ENCODE results near the gene ARMC9. TPM values are rescaled to one million over a fixed set of nuclear protein-coding genes. Genes with fewer than 3 reads are reported as not detected.

The ARMC9 gene
- total RNA-seq, 1 donor from 2014 or later, result 0.89 TPM

DNA sequence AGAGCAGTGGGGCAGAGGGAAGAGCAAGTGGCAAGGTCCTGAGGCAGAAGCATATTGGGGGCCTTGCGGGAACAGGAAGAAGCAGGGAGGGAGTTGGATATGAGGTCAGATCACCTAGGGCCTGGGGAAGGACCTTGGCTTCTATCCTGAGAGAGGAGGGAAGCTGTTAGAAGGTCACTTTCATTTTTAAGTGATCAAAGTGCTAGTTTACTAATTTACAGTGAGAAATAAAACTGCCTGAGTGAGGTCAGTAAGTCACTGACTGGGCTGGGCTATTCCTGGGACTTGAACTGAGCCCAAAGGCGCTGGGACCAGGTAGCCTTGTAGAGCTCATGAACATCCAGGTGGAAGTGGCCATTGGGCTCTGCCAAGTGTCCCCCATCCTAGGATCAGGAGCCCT is 120.5 kb downstream of the ARMC9 start:
- ATAC-seq (ENCODE audit: poor library complexity) (no peak), DNase-seq (no peak)
- intact Hi-C loops (cut with DNase I), result no loop called here

DNA sequence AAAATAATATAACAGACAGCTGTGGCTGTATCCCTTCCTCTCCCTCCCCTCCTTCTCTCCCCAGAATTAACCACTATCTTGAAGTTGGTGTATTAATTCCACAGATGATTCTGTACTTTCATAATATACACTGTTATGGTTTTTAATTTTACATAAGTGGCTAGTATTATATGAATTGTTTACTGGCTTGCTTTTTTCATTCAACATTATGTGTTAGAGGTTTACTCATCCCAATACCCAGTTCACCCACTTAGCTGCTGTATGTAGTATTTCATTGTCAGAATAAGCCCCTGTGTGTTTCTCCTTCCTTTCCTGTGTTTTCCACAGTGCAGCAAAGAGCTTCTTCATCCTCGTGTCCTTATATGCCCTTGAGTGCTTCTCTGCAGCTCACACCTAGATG is 121.4 kb downstream of the ARMC9 start:
- intact Hi-C loops (cut with DNase I), result no loop called here

DNA sequence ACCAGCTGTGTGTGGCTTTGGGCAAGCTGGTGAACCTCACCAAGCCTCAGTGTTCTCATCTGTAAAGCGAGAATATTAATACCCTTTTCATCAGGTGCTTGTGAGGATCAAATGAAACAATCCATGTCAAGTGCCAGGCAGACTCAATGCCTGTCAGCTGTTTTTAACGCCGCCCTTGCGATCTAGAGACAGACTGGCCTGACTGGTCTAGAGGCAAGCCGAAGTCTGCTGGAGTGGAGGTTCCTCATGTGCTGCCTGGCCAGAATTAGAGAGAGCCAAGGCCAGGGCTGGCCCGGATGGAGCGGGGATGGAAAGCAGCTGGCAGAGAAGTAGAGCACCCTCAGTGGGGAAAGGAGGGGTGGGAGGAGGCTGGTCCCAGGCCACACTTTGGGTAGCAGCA is 122.6 kb downstream of the ARMC9 start:
- peak; percentile 78 for DNase-seq
- peak; percentile 82 for ATAC-seq (ENCODE audit: poor library complexity)
- intact Hi-C loops (cut with DNase I), result no loop called here

More for the DNA sequence above, 121.4 kb downstream of the ARMC9 start:
- DNase-seq (no peak), ATAC-seq (ENCODE audit: poor library complexity) (no peak)

DNA sequence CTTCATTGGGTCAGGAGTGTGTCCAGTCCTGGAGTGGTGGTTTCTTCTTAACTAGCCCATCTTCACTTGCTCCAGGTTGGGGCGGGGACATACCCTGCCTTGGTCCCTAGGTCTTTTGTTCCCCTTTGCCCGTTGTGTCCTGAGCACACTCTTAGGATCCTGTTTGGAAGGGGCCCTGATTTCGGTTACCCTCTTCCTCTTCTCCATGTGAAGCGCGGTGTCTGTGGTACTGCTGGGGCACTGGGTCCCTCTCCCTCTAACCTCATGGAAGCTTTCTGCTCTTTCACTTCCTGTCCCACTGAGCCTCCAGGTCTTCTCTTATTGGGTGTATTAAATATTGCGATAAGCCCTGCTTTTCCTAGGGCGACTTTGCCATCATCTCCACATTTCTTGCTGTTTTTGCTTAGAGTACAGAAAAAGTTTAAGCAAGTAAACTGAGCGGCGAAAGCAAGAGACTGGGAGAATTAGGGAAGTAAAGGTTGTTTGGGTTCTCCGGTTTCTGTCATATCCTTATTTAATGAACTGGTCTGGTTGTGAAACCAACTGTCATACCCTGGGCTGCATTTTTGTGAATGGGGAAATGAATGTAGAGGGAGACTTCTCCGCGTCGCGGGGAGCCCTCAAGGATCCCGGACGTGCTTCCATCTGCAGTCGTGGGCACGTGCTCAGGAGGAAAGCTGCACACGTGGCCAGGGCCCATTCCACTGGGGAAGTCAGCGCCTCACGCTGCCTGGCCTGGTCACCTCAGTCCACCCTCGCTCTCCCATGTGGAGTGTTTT is 123.3 kb downstream of the ARMC9 start:
- ATAC-seq (ENCODE audit: poor library complexity) (peak; percentile 30), DNase-seq (peak; percentile 80)
- intact Hi-C loops (cut with DNase I), result no loop called here

DNA sequence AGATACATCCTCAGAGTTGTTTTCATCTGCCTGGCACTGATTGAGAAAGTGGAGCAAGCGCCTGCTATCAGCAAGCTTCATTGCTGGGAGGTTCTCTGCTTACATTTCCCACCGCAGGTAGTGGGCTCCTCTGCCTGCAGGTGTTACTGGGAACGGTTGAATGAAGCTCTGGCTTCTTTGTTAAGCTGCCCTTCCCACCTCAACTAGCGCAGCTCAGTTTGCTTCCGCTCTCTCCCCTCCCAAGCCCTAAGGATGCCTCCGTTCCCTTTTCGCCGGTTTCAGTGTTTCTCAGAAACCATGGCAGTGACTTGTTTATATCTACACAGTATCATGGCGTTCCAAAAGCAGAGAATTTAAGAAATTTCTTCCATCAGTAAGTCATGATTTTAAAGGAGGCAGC is 124.9 kb downstream of the ARMC9 start:
- intact Hi-C loops (cut with DNase I), result no loop called here
- no peak for ATAC-seq (ENCODE audit: poor library complexity)
- no peak for DNase-seq

DNA sequence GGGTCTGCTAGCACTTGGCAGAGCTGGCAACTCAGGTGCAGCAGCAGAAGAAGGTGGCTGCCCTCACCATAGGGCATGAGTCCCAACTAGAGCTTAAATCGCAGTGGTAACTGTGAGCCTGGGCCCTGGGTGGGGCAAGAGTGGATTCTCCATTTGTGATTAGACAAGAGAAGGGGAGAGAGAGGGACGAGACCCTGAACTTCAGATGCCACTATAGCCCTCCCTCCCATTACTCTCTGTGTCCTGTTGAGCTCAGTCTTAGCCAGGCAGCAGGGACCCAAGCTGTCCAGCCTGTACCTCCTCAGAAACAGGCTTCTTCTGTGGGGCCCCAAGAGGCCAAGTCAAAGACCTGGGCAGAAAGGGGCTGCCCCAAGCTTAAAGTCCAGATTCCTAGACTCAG is 127.4 kb downstream of the ARMC9 start:
- ATAC-seq (ENCODE audit: poor library complexity) (no peak), DNase-seq (no peak)
- intact Hi-C loops (cut with DNase I), result no loop called here

DNA sequence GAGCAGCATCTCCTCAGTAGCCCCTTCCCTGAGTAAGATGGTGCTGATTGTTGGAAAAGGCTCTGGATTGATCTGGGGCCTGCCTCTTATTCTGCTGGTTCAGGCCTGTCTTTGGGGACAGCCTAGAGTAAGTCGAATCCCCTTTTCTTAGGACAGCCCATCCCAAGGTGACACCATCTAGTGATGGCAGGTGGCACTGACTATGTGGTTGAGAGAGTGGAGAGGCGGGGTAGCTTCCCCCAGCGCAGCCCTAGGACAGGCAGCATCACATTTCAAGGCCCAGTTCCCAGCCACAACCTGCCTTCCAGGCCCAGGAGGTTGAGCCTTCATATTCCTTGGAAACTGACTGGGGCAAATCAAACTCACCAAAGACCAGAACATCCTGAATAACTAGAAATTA is 128.0 kb downstream of the ARMC9 start:
- no peak for DNase-seq
- intact Hi-C loops (cut with DNase I), result no loop called here
- ATAC-seq (ENCODE audit: poor library complexity), result no peak

DNA sequence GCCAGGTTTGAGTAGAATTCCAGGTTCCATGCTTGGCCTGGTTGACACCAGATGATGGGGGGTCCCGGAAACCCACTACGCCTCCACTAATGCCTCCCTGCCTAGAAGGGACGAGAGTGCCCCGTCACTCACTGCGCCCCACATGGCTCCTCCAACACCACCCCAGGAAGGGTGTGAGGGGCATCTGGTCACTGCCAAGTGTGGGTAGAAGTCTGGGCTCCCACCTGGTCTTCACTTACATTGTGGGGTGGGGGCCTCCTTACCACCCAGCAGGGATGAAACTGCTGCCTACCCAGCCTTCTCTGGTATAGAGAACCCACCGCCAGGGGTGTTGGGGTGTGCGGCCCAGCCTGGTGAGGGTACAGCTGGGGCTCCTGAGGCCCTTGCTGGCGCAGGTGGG is 131.9 kb downstream of the ARMC9 start:
- DNase-seq (no peak), ATAC-seq (ENCODE audit: poor library complexity) (no peak)
- intact Hi-C loops (cut with DNase I), result no loop called here

DNA sequence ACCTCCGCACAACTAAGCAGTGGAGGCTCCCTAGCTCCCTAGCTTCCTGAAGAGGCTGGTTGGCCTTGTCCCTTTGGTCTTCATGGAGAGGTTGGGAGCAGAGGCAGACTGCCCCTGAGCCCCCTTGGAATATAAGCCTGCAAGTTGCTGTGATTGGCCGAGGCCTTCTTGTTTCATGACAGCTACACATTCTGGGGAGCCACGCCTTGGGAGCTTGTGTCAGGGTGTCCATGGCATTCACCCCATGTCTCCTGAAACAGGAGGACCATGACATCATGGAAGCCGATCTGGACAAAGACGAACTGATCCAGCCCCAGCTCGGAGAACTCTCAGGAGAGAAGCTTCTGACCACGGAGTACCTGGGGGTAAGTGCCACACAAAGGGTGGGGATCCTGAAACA is 133.1 kb downstream of the ARMC9 start:
- intact Hi-C loops (cut with DNase I), result no loop called here

DNA sequence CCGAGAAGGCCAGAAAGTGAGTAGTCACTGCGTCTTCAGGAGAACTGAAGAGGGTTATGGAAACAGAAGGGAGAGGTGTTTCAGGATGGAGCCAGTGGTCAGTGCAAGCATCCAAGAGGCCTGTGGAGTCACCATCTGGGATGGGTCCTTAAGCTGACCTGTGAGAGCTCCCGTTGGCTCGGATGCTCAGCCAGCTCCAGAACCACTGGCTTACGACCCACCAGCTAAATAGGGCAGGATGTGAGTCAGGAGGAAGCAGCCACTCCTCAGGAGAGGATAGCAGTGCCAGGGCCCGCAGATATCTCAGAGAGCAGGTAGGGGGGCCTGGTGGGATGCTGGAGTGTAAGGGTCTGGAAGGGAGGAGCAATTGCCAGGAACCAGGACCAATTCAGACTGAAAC is 134.0 kb downstream of the ARMC9 start:
- DNase-seq (no peak), ATAC-seq (ENCODE audit: poor library complexity) (no peak)
- intact Hi-C loops (cut with DNase I), result no loop called here

More for the DNA sequence above, 133.1 kb downstream of the ARMC9 start:
- DNase-seq, result no peak
- ATAC-seq (ENCODE audit: poor library complexity), result no peak

DNA sequence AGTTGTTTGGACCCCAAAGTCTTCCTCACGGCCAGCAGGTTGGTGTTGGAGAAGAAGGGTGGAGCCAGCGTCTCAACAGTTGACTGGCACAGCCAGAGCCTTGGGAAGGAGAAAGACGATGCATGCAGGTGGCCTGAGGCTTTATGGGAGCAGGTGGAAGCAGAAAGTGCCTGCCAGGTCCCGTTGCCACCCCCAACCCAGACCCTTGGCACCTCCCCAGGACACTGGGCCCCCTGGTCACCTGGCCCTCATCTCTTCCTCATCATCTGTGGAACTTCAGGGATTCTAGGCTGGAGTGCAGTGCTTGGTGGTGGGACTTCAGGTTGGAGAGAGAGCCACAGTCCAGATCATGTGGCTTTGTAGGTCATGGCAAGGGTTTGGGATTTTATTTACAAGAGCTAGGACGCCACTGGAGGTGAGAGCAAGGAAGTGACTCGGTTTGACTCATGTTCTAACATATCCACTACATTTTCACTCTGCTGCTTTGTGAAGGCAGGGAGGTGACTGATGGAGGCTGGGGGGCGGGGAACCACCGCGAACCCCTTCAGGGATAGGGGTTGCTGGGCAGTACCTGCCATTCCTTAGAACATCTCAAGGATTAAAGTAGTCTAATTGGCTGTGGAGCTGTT is 134.6 kb downstream of the ARMC9 start:
- ATAC-seq (ENCODE audit: poor library complexity) (no peak), DNase-seq (no peak)
- intact Hi-C loops (cut with DNase I), result no loop called here

DNA sequence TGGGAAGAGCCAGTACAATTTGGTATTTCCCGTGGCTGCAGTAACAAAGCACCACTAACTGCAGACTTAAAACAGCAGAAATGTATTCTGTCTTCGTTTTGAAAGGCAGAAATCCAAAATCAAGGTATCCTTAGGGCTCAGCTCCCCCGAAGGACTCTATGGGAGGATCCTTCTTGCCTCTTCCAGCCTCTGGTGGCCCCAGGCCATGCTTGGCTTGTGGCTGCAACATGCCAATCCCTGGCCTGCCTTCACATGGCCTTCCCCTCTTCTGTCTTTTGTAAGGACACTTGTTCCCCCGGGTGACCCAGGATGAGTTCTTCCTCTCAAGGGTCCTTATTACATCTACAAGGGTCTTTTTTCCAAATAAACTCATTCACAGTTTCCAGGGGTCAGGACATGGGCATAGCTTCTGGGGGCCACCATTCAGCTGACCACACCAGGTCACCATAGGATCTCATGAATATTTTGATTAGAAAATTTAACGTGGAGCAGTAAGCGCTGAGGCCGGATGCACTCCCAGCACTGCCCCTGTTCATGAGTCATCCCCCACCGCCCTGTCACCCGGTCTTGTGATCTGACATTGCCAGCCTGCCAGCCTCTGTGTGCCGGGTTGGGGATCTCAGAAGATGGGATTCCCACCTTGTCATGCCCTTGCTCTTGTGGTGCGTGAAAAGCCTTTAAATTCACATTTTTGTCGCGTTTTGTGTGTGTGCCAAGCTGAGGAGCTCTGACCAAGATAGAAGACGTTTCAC is 135.9 kb downstream of the ARMC9 start:
- no peak for DNase-seq
- ATAC-seq (ENCODE audit: poor library complexity), result no peak
- intact Hi-C loops (cut with DNase I), result no loop called here

DNA sequence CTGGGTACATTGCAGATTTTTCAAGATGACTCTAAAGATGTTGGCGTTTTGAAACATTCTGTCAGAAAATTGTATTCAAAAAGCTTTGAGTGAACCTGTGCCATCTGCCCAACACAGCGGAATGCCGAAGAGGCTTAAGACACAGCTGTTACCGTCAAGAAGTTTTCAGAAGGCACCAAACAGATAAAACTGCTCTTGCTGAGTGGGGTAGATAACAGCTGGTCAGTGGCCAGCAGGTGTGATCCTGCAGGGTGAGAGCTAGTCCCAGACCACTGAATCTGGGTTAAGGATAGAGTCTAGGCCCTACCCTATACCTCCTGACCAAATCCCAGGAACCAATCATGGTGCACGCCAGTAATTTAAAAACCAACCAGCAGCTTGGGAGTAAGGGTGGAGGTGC is 136.6 kb downstream of the ARMC9 start:
- DNase-seq (no peak), ATAC-seq (ENCODE audit: poor library complexity) (no peak)
- intact Hi-C loops (cut with DNase I), result no loop called here

DNA sequence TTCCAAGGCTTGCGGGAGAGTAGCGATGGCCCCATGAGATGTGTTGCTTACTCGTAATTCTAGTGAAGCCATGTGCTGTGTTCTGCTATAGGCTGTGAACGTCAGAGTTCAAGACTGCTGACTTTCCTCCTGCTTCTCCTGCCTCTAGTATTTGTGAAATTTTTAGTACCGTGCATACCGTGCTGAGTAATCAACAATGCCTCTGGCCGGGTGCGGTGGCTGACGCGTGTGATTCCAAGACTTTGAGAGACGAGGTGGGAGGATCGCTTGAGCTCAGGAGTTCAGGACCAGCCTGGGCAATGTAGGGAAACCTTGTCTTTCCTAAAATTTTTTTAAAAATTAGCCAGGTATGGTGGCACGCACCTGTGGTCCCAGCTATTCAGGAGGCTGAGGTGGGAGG is 137.2 kb downstream of the ARMC9 start:
- intact Hi-C loops (cut with DNase I), result no loop called here
- no peak for ATAC-seq (ENCODE audit: poor library complexity)
- DNase-seq, result no peak

DNA sequence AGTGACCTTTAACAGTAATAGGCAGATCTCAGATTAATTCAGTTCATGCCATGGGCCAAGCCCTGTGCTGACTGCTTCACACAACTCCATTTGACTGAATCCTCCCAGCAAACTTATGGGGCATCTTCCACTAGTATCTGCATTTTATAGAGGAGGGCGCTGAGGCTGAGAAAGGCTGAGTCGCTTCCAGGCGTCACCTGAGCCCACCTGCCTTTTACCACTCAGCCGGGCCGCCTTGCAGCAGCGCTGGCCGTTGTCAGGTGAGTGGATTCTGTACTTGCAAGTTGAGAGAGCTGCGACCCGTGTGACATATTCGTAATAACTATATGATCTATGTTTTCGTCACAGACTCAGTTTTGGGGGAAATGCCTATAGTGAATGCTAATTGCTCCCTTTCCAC is 137.8 kb downstream of the ARMC9 start:
- DNase-seq (no peak), ATAC-seq (ENCODE audit: poor library complexity) (no peak)
- intact Hi-C loops (cut with DNase I), result no loop called here

DNA sequence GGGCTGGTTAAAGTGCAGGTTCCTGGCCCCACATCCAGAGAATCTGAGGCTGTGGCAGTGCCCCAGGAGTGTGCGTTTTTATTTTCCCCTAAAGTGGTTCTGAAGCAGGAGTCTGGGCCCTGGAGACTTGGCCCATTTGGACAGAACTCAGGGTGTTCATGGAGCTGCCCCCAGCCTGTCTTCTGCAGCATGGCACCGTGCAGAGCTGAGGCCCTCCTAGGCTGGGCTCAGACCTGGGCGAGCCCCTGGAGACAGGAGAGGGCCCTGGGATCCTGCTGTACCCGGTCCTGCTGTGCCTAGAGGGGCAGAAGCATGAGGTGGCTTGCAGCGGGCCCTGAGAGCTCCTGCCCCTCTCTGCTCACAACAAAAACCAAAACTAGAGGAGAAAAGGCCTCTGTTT is 138.3 kb downstream of the ARMC9 start:
- no peak for DNase-seq
- peak; percentile 42 for ATAC-seq (ENCODE audit: poor library complexity)
- intact Hi-C loops (cut with DNase I), result no loop called here

DNA sequence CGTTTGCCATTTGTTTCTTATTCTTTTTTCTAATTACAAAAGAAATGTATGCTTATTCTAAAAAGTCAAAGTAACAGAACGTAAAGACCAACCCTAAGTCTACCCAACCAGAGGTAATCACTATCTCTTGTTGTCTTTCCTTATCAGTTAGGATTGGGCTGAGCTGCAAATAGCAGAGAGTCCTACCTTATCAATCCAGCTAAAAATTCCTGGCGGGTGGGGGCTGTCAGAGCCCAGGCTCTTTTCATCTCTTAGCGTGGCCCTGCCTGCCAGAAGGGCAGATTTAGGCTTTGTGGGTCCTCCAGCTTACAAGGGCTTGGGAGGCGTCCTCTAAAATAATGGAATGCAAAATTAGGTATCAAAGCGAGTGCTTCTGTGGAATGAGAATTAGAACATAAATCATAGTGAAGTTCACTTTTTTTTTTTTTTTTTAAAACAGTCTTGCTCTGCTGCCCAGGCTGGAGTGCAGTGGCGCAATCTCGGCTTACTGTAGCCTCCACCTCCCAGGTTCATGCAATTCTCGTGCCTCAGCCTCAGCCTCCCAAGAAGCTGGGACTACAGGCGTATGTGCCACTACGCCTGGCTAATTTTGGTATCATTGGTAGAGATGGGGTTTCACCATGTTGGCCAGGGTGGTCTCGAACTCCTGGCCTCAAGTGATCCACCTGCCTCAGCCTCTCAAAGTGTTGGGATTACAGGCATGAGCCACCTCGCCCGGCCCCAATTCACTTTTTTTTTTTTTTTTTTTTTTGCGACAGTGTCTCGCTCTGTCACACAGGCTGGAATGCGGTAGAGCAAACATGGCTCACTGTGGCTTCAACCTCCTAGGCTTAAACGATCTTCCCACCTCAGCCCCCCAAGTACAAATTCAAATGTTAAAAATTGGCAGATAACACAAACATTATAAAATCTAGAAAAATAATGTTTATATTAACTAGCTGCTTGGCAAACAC is 139.7 kb downstream of the ARMC9 start:
- DNase-seq (no peak), ATAC-seq (ENCODE audit: poor library complexity) (no peak)
- intact Hi-C loops (cut with DNase I), result no loop called here

DNA sequence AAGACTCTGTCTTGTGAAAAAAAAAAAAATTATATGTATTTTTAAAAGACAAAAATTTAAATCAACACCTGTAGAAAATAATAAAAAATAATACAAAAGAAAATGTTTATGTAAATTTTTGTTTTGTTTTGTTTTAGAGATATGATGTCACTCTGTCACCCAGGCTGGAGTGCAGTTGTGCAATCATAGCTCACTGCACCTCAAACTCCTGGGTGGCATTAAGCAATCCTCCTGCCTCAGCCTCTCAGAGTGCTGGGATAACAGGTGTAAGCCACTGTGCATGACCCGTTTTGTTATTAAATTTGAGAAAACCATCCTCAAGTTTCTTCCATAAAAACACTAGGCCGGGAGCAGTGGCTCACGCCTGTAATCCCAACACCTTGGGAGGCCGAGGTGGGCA is 140.9 kb downstream of the ARMC9 start:
- no peak for ATAC-seq (ENCODE audit: poor library complexity)
- DNase-seq, result no peak
- intact Hi-C loops (cut with DNase I), result no loop called here

DNA sequence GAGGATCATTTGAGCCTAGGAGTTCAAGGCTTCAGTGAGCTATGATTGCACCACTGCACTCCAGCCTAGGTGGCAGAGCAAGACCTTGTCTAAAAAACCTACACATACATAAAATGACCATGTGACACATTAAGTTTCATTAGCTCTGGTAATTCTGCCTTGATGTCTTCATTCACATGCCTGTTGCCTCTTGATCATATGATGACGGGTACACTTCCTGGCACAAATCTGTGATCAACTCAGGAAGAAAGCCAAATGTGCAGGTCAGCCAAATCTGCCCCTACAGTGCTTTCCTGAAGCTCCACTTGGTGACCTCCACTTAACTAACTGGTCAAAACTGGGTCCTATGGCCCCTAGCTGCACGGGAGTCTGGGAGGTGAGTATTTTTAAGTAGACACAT is 142.7 kb downstream of the ARMC9 start:
- ATAC-seq (ENCODE audit: poor library complexity) (no peak), DNase-seq (no peak)
- intact Hi-C loops (cut with DNase I), result no loop called here

Data from Right ventricle myocardium superior (tissue), 1 donor.